K562 (cell line): ENCODE measurements around the gene RPE65. TPM values are rescaled to one million over a fixed set of nuclear protein-coding genes. Genes with fewer than 3 reads are reported as not detected.
A peak's percentile ranks its signal among the peaks of the same experiment; 100 is the strongest.

Experiments
- AFF4 ChIP-seq: sonication (generic); formaldehyde crosslinking; IDR thresholded peaks from 2 replicates; pipeline ENCODE4 v1.8.0; 2023; ENCODE audit warnings: mild to moderate bottlenecking, missing genetic modification reagents
- CBFB ChIP-seq: sonication (generic); formaldehyde crosslinking; IDR thresholded peaks from 2 replicates; pipeline ENCODE4 v1.4.0; 2020; ENCODE audit warnings: mild to moderate bottlenecking, missing genetic modification reagents
- CBX5 ChIP-seq: IDR thresholded peaks from 2 replicates; pipeline ENCODE4 v1.6.1; 2014; ENCODE audit warnings: low read depth, borderline replicate concordance
- CCNT2 ChIP-seq: IDR thresholded peaks from 2 replicates; pipeline ENCODE4 v1.6.1; 2011; ENCODE audit warnings: borderline replicate concordance, low read depth, mild to moderate bottlenecking, moderate library complexity, mixed read lengths, low read length; ENCODE audit not compliant: insufficient read length; ENCODE audit errors: extremely low read depth
- CTBP1 ChIP-seq: fragments of 450-650 bp; IDR thresholded peaks from 2 replicates; pipeline ENCODE4 v1.6.1; 2016; ENCODE audit warnings: borderline replicate concordance
- E2F4 ChIP-seq: sonication (generic); formaldehyde crosslinking; IDR thresholded peaks from 2 replicates; pipeline ENCODE4 v1.8.0; 2022; ENCODE audit warnings: mild to moderate bottlenecking, low read depth, missing genetic modification reagents
- ETS2 ChIP-seq: IDR thresholded peaks from 2 replicates; pipeline ENCODE4 v1.6.1; 2016; ENCODE audit warnings: borderline replicate concordance, missing genetic modification characterization, mild to moderate bottlenecking, moderate library complexity, missing compliant biosample characterization; ENCODE audit not compliant: poor library complexity, severe bottlenecking
- FOXP1 ChIP-seq: sonication (generic); formaldehyde crosslinking; IDR thresholded peaks from 2 replicates; pipeline ENCODE4 v1.8.0; 2022; ENCODE audit warnings: mild to moderate bottlenecking, missing genetic modification reagents
- GATAD2B ChIP-seq: fragments of 450-650 bp; IDR thresholded peaks from 2 replicates; pipeline ENCODE4 v1.6.1; 2017; ENCODE audit warnings: mild to moderate bottlenecking, borderline replicate concordance
- GTF2F1 ChIP-seq: IDR thresholded peaks from 2 replicates; pipeline ENCODE4 v1.6.1; 2011; ENCODE audit warnings: low read depth, low read length, improper control_type of control experiment
- HDAC1 ChIP-seq, 2 experiments: fragments of 450-650 bp; IDR thresholded peaks; 2 replicates each; pipeline ENCODE4 v1.6.1; 2016 to 2017; ENCODE audit warnings: inconsistent platforms in 1 of 2, mild to moderate bottlenecking in 1 of 2, moderate library complexity in 1 of 2
- L3MBTL2 ChIP-seq: fragments of 450-650 bp; IDR thresholded peaks from 2 replicates; pipeline ENCODE4 v1.6.1; 2016; ENCODE audit warnings: mild to moderate bottlenecking, moderate library complexity
- MAX ChIP-seq: sonication (generic); formaldehyde crosslinking; IDR thresholded peaks from 2 replicates; pipeline ENCODE4 v1.9.0; 2022; ENCODE audit warnings: mild to moderate bottlenecking, missing genetic modification reagents
- MAZ ChIP-seq, 2 experiments: fragments of 450-650 bp in 1 of 2; sonication (generic) in 1 of 2; formaldehyde crosslinking; IDR thresholded peaks in 1 of 2; conservative IDR thresholded peaks in 1 of 2; 2 replicates each; pipeline versions ENCODE4 v1.4.0 to v1.5.0; 2020; ENCODE audit warnings: mild to moderate bottlenecking in 1 of 2, missing genetic modification reagents in 1 of 2
- NFATC3 ChIP-seq: fragments of 450-650 bp; IDR thresholded peaks from 2 replicates; pipeline ENCODE4 v1.6.1; 2017; ENCODE audit warnings: mild to moderate bottlenecking
- NFIX ChIP-seq: fragments of 250-450 bp; sonication (Bioruptor Pico); IDR thresholded peaks from 2 replicates; pipeline ENCODE4 v1.4.0; 2020; ENCODE audit warnings: low read depth, mild to moderate bottlenecking, moderate library complexity
- NFXL1 ChIP-seq: fragments of 450-650 bp; formaldehyde crosslinking; IDR thresholded peaks from 2 replicates; pipeline ENCODE4 v1.4.0; 2021; ENCODE audit warnings: mild to moderate bottlenecking
- NKRF ChIP-seq: fragments of 450-650 bp; IDR thresholded peaks from 2 replicates; pipeline ENCODE4 v1.6.1; 2016; ENCODE audit warnings: borderline replicate concordance
- POLR2G ChIP-seq: fragments of 200-400 bp; formaldehyde crosslinking; IDR thresholded peaks from 2 replicates; pipeline ENCODE4 v1.6.1; 2017; ENCODE audit warnings: low read depth, mild to moderate bottlenecking, antibody characterized with exemption, low read length, moderate library complexity
- RB1 ChIP-seq: fragments of 450-650 bp; IDR thresholded peaks from 2 replicates; pipeline ENCODE4 v1.6.1; 2017; ENCODE audit warnings: low read depth, mild to moderate bottlenecking
- SMAD2 ChIP-seq: fragments of 150-350 bp; IDR thresholded peaks from 2 replicates; pipeline ENCODE4 v1.6.1; 2014; ENCODE audit warnings: low read depth, mild to moderate bottlenecking, low read length
- polyA plus RNA-seq, 8 experiments: library from polyadenylated mRNA; depleted of rRNA in 4 of 8; stranded (reverse) in 5 of 8; unstranded in 3 of 8; fragments of >200 nt; fragmentation: Nextera tagmentation in 2 of 8; fragmentation: Illumina TruSeq in 1 of 8; extraction: Ambion mirVana in 2 of 8; extraction: Trizol in 1 of 8; gene quantifications; 2 replicates each; pipeline versions ENCODE4 v1.2.1 to v1.2.3, GENCODE V29; 2011 to 2014; ENCODE audit warnings: inconsistent platforms in 1 of 8, missing spikeins in 1 of 8
- total RNA-seq, 7 experiments: library from RNA; depleted of rRNA in 6 of 7; stranded (reverse); fragments of >200 nt in 6 of 7; fragmentation: Illumina TruSeq in 2 of 7; extraction: Trizol in 2 of 7; gene quantifications; 2 replicates each; pipeline versions ENCODE4 v1.2.1 to v1.2.3, GENCODE V29; 2011 to 2021; ENCODE audit warnings: low replicate concordance in 1 of 7

The RPE65 gene
- total and polyA plus RNA-seq, 9 of the 15 experiments (the other 6 are each of a cell fraction or from before 2014, with no cell fraction given), result 0.14 TPM; not detected in 8

- TF ChIP-seq NKRF (peak; percentile 58; the same call in 1 of the 2 replicates), CBX5 (0 out of 2 replicates have a peak, but pooled peaks have one; percentile 19), RB1 (peak; percentile 65; the same call in 1 of the 2 replicates), CCNT2 (peak; percentile 82), HDAC1 (IDR thresholded peaks at IDR 0.05) (peak in 1 of 2 experiments; percentile 95; a peak in 2 of 4 replicates), NFIX (CRISPR knock-in tag) (no peak), CBFB (CRISPR knock-in tag) (peak; percentile 46; the same call in 1 of the 2 replicates), FOXP1 (CRISPR knock-in tag) (no peak), MAX (CRISPR knock-in tag) (0 out of 2 replicates have a peak, but pooled peaks have one; percentile 51), E2F4 (CRISPR knock-in tag) (peak; percentile 98), ETS2 (tag) (no peak), AFF4 (CRISPR knock-in tag) (peak; percentile 94), MAZ (CRISPR knock-in tag; conservative IDR thresholded peaks at IDR 0.05 in 1 of 2, IDR thresholded peaks at IDR 0.05 in 1 of 2) (peak; percentile 42 to 72; a peak in 2 of 4 replicates), L3MBTL2 (peak; percentile 83), SMAD2 (no peak), NFATC3 (no peak), GATAD2B (peak; percentile 81; the same call in 1 of the 2 replicates), CTBP1 (peak; percentile 67; the same call in 1 of the 2 replicates), POLR2G (peak; percentile 98), GTF2F1 (peak; percentile 65; the same call in 1 of the 2 replicates), NFXL1 (CRISPR knock-in tag) (no peak)
These were observed 47.1 kb upstream of the RPE65 start, which contains the start of gene DEPDC1 (continued) for GRCh38 chr1:68496680-68497357.
